NCI-H2107 (cell line): Measurements from ENCODE around the gene PPM1N.
A peak's percentile ranks its signal among the peaks of the same experiment; 100 is the strongest.

Experiments used
- DNase-seq: peaks from one replicate; lab custom pipeline; 2025; lab: John Stamatoyannopoulos, UW

PPM1N gene

DNA sequence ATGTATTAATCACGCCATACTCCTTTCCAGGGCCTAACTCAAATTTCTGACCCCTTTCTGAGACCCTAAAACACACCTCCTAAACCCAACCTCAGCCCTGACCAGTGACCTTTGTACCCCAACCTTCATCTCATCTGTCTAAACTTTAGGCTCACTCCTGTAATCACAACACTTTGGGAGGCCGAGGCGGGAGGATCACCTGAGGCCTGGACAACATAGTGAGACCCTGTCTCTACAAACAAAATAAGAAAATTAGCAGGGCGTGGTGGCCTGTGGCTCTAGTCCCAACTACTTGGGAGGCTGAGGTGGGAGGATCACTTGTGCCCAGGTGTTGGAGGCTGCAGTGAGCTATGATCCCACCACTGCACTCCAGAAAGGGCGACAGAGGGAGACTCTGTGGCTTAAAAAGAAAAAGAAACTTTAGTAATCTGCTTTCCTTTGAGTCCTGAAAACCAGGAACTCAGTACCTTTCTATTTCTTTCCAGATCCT, 6.1 kb upstream of the PPM1N start:
- DNase-seq = no peak

DNA sequence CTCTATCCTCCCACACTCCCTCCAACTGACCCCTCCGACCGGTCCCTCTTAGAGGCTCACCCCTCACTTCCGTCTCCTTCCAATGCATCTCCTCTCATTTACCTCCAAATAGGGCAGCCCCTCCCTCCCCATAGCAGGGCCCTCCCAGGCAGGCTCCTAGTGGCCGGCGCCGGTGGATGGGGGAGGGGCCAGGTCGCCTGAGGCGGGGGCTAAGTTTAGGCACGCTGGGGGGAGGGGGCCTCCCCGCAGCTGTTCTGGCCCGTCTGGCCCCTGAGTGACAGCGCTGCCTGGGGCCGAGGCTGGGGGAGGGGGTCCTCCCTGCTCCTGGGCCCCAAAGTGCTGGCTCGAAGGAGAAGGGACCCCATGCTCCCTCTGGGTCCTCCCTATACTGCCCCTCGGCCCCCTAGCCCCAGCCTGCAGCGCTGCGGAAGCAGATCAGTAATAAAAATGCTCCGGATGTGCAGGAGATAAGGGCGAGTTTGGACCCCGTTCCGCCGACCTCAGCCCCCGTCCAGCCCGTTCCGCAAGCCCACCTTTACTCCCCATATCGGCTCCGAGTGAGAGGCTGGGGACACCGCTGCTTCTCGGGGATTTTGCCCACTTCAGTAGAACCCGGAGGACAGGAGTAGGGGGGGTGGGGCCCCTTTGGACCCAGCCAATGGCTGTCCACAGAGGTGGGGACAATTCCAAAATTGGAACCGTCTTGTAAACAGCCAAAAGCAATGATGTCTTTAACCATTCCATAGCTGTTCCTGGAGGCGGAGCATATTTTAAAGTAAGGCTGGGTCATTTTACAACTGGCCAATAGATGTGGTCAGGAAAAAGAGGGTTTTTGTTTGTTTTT, 5.4 kb upstream of the PPM1N start:
- DNase-seq = no peak

DNA sequence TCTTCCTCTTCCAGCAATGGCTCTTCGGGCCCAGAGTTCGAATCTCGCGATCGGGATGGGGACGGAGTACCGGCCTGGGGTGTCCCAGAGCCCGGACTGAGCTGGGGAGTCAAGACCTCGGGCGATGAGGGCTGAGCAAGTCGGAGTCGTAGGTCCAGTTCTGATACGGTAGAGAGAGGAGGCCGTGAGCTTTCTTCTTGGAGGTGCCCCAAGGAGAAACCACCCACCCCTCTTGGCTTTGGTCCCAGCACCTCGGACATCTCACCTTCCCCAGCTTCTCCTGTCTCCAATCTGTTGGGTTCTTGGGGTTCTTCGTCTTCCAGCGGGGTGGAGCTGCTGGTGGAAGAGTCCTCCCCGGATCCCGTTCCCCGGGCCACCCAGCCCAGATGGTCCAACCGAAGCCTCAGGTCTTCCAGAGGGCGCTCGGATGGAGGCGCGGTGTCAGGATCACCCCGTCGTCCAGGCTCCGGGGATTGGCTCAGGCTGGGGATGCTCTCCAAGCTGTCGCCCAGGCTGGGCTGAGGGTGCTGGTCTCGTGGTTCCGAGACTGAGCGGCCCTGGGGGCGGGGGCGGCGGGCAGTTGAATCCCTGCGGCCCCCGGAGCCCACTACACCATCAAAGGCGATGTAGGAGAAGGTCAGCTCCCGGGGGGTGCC, 3.9 kb upstream of the PPM1N start:
- DNase-seq = no peak

DNA sequence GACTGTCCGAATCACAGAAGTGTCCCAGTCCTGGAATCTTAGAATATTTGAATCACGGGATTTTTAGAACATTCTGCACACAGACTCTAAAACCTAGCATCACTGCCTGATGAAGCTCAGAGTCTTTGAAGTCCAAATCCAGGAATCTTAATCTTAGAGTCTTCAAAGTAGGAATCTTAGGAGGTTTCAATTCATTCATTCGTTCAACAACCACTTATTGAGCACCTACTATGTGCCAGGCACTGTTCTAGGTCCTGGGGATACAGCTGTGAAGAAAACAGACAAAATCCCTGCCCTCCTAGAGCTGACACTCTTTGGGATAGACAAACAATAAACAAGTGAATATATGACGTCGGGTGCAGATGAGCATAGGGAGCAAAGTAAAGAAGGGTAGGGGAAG, 3.1 kb upstream of the PPM1N start:
- no peak for DNase-seq

DNA sequence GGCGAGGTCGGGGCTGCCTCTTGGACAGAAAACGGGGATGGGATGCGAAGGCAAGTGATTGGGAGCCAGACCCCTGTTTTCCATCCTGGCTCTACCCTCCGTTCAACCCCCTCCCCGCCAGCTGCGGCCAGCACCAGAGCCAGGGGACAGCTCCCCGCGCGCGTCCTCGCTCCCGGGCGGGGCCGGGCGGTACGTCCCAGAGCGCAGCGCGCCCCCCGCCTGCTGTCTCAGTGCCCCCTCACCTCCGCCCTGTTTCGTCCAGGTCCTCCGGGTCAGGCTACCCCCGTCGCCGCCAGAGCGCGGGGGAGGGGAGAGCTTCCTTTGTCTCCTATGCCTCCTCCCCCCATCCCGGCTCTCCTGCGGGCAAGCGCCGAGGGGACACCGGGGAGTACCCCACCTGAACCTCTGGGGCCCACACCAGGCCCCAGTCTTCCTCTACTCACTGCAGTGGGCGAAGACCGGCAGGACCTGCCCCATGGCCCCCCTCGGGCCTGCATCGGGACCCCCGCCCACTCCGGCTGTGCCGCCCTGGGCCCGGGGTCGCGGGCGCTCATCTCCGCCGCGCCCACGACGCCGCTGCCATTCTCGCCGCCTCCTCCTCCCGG, 1.8 kb upstream of the PPM1N start:
- no peak for DNase-seq

DNA sequence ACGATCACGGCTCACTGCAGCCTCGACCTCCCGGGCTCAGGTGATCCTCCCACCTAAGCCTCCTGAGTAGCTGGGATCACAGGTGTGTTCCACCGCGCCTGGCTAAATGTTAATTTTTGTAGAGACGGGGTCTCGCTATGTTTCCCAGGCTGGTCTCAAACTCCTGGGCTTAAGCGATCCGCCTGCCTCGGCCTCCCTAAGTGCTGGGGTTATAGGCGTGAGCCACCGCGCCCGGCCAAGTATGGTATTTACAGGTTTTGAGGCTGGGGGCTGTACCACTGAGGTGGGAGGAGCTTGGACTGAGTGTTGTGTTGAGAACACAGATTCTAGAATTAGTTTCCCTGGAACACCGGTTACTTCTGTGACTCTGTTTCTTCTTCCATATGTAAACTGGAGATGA, 452 bp upstream of the PPM1N start:
- no peak for DNase-seq

DNA sequence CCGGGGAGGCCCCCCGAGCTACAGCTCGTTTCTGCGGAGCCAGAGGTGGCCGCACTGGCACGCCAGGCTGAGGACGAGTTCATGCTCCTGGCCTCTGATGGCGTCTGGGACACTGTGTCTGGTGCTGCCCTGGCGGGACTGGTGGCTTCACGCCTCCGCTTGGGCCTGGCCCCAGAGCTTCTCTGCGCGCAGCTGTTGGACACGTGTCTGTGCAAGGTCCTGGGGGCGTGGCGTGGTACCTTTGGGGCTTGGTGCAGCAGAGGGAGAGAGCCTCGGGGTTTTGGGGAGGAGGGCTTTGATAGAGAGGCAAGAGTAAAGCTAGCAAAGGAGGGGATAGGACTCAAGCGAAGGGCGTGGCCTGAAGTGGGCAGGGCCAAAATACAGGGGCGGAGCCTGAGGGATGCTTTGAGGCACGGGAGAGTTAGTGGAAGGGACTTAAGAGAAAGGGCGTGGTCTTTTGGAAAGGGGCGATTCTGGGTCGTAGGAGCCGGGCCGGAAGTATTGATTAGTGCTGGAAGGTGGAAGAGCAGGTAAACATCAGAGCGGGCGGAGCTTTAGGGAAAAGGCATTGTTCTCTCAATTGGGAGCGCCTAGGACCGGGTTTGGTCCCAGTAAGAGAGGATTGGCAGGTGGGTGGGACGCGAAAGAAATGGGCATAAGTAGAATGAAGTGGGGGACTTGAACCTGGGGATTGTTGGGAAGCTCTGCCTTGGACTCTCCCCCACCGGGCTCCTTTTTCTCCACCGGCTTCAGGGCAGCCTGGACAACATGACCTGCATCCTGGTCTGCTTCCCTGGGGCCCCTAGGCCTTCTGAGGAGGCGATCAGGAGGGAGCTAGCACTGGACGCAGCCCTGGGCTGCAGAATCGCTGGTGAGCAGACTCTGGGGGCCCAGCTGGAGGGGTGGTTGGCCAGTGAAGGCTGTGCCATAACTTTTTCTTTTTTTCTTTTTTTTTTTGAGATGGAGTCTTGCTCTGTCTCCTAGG, 1.2 kb downstream of the PPM1N start:
- no peak for DNase-seq

DNA sequence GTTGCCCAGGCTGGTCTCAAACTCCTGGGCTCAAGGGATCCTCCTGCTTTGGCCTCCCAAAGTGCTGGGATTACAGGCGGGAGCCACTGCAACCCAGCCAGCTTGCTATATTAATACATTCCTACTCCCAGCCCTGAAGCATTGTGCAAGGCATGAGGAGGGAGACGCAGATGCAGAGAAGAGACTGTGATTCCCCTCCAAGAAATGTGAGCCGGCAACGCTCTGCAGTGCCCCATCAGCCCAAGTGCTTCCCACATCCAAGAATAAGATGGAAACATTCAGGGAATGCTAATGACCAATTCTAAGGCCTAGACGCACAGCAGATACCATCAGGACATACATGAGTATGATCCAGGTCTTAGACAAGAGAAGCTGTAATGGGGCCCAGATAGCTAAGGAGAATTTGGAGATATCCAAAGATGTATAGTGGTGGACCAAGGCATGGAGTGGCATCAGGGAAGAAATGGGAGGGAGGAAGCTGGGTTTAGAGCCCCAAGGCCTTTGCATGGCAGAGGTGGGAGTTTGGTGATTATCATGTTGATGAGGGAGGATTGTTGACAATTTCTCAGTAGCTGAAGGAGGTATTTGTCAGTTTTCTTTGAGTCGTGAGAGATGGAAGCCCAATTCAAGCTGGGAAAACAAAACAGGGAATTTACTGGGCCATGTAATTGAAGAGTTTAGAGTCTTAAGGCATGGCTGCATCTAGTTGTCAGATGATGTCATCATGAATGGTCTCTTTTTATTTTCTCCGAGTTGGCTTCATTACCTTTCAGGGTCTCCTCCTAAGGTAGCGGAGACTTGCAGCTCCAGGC, 2.9 kb downstream of the PPM1N start:
- no peak for DNase-seq

DNA sequence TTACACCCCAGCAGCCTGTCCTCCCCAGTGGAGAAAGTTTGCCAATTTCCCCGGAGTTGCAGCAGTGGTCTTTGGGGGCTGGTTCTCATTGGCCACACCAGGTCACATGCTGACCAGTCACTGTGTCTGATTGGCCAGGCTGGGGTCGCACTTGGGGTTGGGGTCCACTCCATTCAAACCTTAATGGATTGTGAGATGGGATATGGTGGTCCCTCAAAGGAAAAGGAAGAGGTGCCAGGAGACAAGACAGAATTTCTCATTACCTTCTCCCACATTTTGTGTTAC, 3.4 kb downstream of the PPM1N start:
- DNase-seq = no peak

DNA sequence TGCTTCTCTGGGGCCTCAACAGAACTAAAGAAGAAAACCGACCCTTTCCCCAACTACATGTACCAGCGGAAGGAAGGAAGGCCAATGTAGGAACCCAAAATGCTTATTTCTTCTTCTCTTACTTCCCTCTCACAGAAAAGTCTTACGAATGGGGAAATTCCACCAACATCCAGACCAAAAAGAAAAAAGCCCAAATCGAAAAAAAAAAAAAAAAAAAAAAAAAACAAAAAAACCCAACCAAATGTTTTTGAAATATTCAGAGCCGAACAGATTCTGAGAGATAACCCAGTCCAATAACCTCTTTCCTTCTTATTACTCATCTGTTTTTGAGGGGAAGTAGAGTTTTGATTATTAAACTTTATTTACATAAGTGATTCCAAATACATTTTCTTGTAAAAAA, 3.9 kb downstream of the PPM1N start:
- no peak for DNase-seq

DNA sequence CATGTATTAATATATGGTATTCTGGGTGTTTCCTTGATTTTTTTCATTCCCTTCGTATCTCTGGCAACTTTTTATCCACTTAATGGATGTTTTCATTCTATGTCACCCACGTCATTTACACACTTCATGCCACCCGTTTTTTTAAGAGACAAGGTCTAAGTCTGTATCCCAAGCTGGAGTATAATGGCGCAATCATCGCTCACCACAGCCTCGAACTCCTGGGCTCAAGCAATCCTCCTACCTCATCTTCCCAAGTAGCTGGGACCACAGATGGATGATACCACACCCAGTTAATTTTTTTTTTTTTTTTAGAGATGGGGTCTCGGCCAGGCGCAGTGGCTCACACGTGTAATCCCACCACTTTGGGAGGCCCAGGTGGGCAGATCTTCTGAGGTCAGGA, 5.7 kb downstream of the PPM1N start:
- no peak for DNase-seq

DNA sequence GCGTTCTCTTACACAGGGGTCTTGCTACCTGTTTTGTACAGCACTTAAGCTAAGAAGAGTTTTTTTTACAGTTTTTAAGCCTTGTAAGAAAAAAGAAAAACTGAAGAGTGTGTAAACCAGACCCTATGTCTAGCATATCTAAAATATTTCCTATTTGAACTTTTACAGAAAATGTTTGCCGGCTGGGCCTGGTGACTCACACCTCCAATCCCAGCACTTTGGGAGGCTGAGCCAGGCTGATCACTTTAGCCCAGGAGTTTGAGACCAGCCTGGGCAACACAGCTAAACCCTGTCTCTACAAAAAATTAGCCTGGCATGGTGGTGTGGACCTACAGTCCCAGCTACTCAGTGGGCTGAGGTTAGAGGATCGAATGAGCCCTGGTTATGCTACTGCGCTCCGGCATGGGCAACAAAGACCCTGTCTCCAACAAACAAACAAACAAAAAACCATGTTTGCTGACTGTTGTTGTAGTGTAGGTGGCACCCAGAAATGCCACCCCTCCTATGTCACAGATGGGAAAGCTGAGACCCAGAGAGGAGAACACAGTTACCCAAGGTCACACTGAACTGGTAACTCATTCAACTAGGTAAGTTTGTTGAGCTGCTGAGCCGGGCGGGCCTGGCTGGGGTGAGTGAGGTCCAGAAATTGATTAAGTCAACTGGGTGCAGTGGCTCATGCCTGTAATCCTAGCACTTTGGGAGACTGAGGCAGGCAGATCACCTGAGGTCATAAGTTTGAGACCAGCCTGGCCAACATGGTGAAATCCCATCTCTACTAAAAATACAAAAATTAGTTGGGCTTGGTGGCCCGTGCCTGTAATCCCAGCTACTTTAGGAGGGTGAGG, 7.1 kb downstream of the PPM1N start:
- DNase-seq = no peak

DNA sequence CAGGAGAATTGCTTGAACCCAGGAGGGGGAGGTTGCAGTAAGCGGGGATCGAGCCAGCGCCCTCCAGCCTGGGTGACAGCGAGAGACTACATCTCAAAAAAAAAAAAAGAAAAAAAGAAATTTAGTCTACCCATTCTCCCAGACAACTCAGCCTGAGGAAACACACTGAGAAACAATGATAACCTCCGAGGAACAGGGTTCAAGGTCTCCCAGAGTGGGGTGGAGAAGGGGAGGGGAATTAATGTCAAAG, 7.7 kb downstream of the PPM1N start:
- DNase-seq = no peak

DNA sequence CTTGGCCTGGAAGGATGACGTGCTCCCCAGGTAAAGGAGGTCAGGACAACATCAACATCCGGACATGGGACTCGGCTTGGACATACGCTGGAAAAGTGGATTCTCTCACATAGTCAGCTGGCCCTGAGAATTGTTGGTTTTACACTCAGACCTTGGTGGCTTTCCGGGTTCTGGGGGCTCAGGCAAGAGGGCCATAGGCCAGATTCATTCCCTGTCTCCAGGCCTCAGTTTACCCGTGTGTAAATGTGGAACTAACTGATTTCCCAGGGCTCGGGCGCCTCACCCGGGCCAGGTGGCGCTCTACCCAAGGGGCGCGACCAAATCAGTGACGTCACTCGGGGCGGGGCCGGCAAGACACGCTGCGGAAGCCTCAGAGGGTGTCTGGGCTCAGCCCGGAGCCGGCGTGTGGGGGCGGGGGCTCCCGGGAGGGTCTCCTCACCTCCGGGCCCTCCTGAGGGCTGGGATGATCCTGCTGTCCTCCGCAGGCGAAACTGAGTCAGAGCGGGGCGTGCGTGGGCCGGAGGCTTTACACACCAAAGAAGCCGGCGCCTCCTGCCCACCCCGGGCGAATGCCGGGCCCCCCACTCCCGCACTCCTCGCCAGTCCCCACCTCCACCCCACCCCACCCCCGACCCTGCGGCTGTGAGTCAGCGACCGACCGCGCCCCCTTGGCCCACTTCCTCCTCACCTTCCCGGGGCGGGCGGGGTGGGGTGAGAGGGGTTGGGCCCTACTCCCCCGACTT, 8.2 kb downstream of the PPM1N start:
- DNase-seq = peak; percentile 80

DNA sequence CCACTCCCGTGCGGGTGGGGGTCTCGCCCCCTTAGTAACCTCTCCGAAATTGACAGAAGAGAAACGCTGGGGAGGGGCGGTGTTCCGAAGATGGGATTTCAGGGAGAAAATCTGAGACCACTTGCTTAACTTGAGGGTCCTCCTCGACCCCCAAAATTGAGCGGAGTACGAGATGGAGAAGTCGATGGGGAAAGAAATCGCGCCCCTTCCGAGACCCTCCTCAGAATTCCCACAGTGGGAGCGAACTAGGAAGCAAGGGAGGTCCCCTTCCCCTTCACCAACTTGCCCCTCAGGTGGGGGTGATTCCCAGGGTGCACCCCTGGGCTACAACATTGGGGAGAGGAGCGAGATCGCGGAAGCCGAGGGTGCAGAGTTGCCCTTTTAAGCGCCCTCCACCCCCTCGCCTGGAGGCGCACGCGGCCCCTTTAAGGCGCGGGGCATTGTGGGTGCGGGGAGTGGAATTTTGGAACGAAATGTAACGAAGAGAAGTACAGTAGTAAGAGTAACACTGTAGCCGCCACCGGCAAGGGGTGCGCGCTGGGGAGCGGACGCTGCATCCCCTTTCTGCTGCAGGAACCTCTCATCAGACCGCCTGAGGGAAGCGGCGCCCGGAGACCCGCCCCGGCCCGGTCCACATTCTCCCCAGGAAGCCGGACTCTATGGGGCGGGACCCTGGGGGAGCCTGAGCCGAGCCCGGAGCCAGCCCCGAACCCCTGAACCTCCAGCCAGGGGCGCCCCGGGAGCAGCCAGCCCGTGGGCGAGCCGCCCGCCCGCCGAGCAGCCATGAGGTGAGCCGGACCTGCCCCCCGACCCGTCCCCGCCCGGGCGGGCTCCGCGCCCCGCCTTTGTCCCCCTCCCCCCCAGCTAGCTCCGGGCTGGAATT, 9.0 kb downstream of the PPM1N start, which contains the start of gene VASP:
Gene VASP, plus strand, starts transcription at position 491 of the 883 bp plus-strand sequence. Its CDS starts 293 bp downstream, at position 784.
- no peak for DNase-seq

DNA sequence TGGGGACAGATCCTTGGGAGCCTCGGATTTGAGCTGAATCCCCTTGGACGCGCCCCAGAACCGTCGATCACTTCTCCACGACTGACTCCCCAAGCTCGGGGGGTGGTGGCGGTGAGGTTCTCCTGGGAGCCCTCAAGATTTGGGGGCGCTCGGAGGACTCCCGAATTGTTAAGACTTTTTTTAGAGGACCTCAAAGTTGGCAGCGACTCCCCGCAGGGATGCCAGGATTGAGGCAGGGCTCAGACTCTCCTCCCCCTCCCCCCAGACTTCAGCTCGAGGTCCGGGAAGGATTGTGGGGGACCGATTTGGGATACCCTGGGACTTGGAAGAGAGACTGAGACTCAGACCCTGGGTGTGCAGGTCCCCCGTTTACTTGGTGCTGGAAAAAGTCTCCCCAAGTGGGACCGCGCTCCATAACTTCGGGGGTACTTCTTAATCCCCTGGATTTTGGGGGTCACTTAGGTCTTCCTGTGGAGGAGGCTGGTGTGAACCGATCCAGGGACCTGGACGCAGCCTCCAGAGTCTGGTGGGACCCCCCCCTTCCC, 9.7 kb downstream of the PPM1N start:
- DNase-seq = no peak

DNA sequence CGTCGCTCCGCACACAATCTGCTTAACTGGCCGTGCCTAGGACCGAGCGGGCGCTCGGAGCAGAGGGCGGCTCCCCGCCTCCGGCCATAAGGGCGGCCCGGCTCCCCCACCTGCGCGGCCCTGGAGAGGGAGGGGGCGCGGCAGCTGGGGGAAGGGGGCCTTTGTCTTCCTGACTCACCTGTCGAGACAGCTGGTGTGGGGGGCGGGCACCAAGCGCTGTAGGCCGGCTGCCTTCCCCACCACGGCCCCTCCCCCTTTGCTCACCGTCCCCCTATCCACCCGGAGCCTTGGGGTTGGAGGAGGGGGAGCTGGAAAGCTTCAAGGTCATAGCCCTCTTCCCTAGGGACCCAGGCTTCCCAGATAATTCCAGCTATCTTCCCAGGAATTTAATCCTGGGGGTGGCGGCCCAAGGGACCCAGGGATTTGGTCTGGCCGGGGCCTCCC, 10.2 kb downstream of the PPM1N start:
- no peak for DNase-seq
